B cell (primary cell): ENCODE results near the gene CENPM. TPM values are rescaled to one million over a fixed set of nuclear protein-coding genes. Genes with fewer than 3 reads are reported as not detected.

Source experiments
- ATAC-seq: fragments of 200-7000 bp; cut with Tn5 transposase; one replicate; pipeline ENCODE4 v1.10.0; 2021; ENCODE audit warnings: low read depth, mild to moderate bottlenecking, moderate number of reproducible peaks, moderate library complexity
- CTCF ChIA-PET: fragments of 350-600 bp; sonication (Branson Sonifier 250); formaldehyde crosslinking; loops from one replicate; lab custom pipeline; 2021; ENCODE audit warnings: antibody characterized with exemption, inconsistent platforms; lab: Charles Lee
- POLR2A ChIA-PET: fragments of 350-600 bp; sonication (Branson Sonifier 250); formaldehyde crosslinking; loops from one replicate; lab custom pipeline; 2021; ENCODE audit warnings: antibody characterized with exemption; lab: Charles Lee
- DNase-seq: peaks from one replicate; pipeline ENCODE4 v3.0.0; 2013
- H2AFZ ChIP-seq: 2 replicates; pipeline ENCODE4 v1.6.1; 2012; ENCODE audit warnings: mild to moderate bottlenecking, low read depth, low read length; ENCODE audit not compliant: insufficient read depth, poor library complexity, severe bottlenecking
- H3K27ac ChIP-seq, 2 donors: 1 replicate in 1 of 2; 2 replicates in 1 of 2; pipeline ENCODE4 v1.5.1; 2012 to 2013; ENCODE audit warnings: low read length in 2 of 2, mild to moderate bottlenecking in 2 of 2, moderate library complexity in 1 of 2
- H3K27me3 ChIP-seq, 4 experiments: fragments of 200-600 bp in 1 of 4; sonication (generic) in 1 of 4; replicated peaks in 1 of 4; 1 replicate in 2 of 4; 2 replicates in 2 of 4; pipeline versions ENCODE4 v1.6.1 to v1.7.0; 2013 to 2016; ENCODE audit warnings: low read length in 3 of 4, mild to moderate bottlenecking in 2 of 4, mixed read lengths in 1 of 4, moderate library complexity in 1 of 4; ENCODE audit not compliant: insufficient read depth in 4 of 4, control insufficient read depth in 3 of 4; ENCODE audit errors: control extremely low read depth in 1 of 4
- H3K36me3 ChIP-seq, 2 experiments: replicated peaks in 1 of 2; 1 replicate in 1 of 2; 2 replicates in 1 of 2; pipeline versions ENCODE4 v1.6.1 to v1.7.1; 2013; ENCODE audit warnings: low read length in 1 of 2; ENCODE audit not compliant: insufficient read depth in 2 of 2, control insufficient read depth in 1 of 2; ENCODE audit errors: control extremely low read depth in 1 of 2, extremely low read depth in 1 of 2
- H3K4me1 ChIP-seq, 2 donors: fragments of 200-600 bp in 1 of 2; sonication (generic) in 1 of 2; 1 replicate in 1 of 2; 2 replicates in 1 of 2; pipeline versions ENCODE4 v1.5.1 to v1.6.1; 2013 to 2017; ENCODE audit warnings: low read length in 2 of 2; ENCODE audit not compliant: control insufficient read depth in 2 of 2, insufficient read depth in 2 of 2
- H3K4me2 ChIP-seq: replicated peaks from 2 replicates; pipeline ENCODE3; 2012; ENCODE audit warnings: mild to moderate bottlenecking, low read depth, low read length; ENCODE audit not compliant: poor library complexity, severe bottlenecking
- H3K4me3 ChIP-seq, 5 experiments: fragments of 200-600 bp in 1 of 5; sonication (generic) in 1 of 5; 1 replicate in 3 of 5; 2 replicates in 2 of 5; pipeline versions ENCODE4 v1.5.1 to v1.7.0; 2011 to 2016; ENCODE audit warnings: low read length in 4 of 5, mild to moderate bottlenecking in 4 of 5, low read depth in 2 of 5, control low read depth in 1 of 5, moderate library complexity in 1 of 5; ENCODE audit not compliant: insufficient read depth in 1 of 5; ENCODE audit errors: control extremely low read depth in 1 of 5, extremely low read depth in 1 of 5
- H3K79me2 ChIP-seq: fragments of 200-600 bp; sonication (generic); one replicate; pipeline ENCODE4 v1.6.0; 2016; ENCODE audit warnings: low read length; ENCODE audit not compliant: control insufficient read depth, insufficient read depth
- H3K9ac ChIP-seq: fragments of 200-600 bp; sonication (generic); 2 replicates; pipeline ENCODE4 v1.6.1; 2017; ENCODE audit warnings: mild to moderate bottlenecking, low read length, moderate library complexity
- H3K9me3 ChIP-seq, 3 donors: one replicate each; pipeline versions ENCODE4 v1.6.1 to v1.7.1; 2013; ENCODE audit warnings: low read length in 2 of 3; ENCODE audit not compliant: control insufficient read depth in 2 of 3, insufficient read depth in 1 of 3; ENCODE audit errors: control extremely low read depth in 1 of 3
- H4K20me1 ChIP-seq: 2 replicates; pipeline ENCODE4 v1.6.0; 2012; ENCODE audit warnings: mild to moderate bottlenecking, low read length; ENCODE audit not compliant: insufficient read depth, control insufficient read depth, poor library complexity, severe bottlenecking
- H3K27ac Mint-ChIP-seq: one replicate; pipeline ENCODE4 v1.8.0; 2021; ENCODE audit warnings: mixed read lengths
- H3K27me3 Mint-ChIP-seq: one replicate; pipeline ENCODE4 v1.8.0; 2021; ENCODE audit warnings: mixed read lengths
- H3K4me1 Mint-ChIP-seq: one replicate; pipeline ENCODE4 v1.8.0; 2021; ENCODE audit warnings: mixed read lengths
- H3K4me3 Mint-ChIP-seq: one replicate; pipeline ENCODE4 v1.8.0; 2021; ENCODE audit warnings: mixed read lengths
- H3K9me3 Mint-ChIP-seq: one replicate; pipeline ENCODE4 v1.8.0; 2022; ENCODE audit warnings: mixed read lengths; ENCODE audit not compliant: insufficient read depth
- EZH2 ChIP-seq: IDR thresholded peaks from 2 replicates; pipeline ENCODE4 v1.6.1; 2012; ENCODE audit warnings: borderline replicate concordance, low read depth, mild to moderate bottlenecking, moderate library complexity, low read length; ENCODE audit not compliant: insufficient read depth, poor library complexity, severe bottlenecking
- WGBS: methylation state at CpG from one replicate; pipeline ENCODE4 v1.1.5; 2013; ENCODE audit warnings: missing lambda C conversion rate; ENCODE audit not compliant: insufficient coverage; 5-methylcytosine and 5-hydroxymethylcytosine counted together
- intact Hi-C: fragments of 100-400 bp; cut with micrococcal nuclease; formaldehyde crosslinking; loops from one replicate; pipeline ENCODE4 v1.10.0; 2022
- polyA plus RNA-seq: library from polyadenylated mRNA; depleted of rRNA; stranded (reverse); fragments of >200 nt; gene quantifications from 2 replicates; pipeline ENCODE4 v1.2.3, GENCODE V29; 2012
- total RNA-seq, 2 donors: library from RNA; stranded (reverse); fragments of 120-200 nt in 1 of 2; gene quantifications; 1 replicate in 1 of 2; 2 replicates in 1 of 2; pipeline versions ENCODE4 v1.2.3 to v1.2.4, GENCODE V29; 2013 to 2022
- TF ChIP-seq, protein P1 (sequence below): fragments of 200-600 bp; IDR thresholded peaks from one replicate; pipeline ENCODE4 v1.8.0; 2022; ENCODE audit warnings: antibody characterized with exemption, mild to moderate bottlenecking

Gene CENPM
- total and polyA plus RNA-seq, 2 donors (not counting 1 experiment from before 2014, with no cell fraction given), result 30.7 to 43.8 TPM

DNA sequence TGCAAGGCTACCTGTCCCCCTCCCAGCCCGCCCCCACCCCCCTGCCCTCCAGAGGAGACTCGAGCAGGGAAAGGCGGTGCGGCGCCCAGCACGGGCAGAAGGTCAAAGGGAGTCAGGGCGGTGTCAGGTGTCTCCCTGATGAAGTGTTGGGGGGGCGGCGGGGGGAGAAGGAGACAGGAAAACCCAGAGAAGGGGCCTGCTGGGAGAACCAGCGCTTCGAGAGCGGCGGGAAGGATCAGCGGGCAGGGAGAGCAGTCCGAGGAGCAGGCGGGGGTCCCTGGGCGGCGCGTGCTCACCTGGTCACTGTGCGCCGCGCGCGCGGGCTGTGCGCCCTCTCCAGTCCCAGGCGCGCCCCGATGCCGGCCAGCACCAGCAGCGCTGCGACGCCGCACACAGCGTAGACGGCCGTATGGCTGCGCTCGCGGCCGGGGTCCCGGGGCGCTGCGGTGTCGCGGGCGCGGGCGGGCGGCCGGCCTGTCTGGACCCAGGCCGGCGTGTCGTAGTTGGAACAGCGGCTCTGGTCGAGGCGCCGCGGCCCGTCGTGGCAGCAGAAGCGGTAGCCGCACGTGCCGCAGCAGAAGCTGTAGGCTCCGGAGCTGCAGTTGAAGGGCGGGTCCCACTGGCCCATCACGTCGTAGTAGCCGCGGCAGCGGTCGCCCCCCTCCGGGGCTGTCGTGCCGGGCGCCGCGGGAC is 33.0 kb downstream of the CENPM start:
- CTCF ChIA-PET, result interaction anchor here (0.6 to 3.9 kb wide), 3 partner anchors 26 to 216 kb away, joined by 3 to 22 read pairs (median 3); partner anchors contain the start of gene SREBF2
- Histone ChIP-seq H3K4me2 (peak overlapping the region; percentile 90), H3K4me1 (peaks cover 74 to 77% of the 10 kb centered on the region in 2 donors), H4K20me1 (peaks cover 49% of the 10 kb centered on the region), H3K79me2 (peaks cover 34% of the 10 kb centered on the region), H3K36me3 (no peaks in the 10 kb centered on the region), H3K27me3 (peaks cover 0 to 48% (median 23%) of the 10 kb centered on the region in 4 experiments), H3K9ac (peak overlapping the region; percentile 47), H3K27ac (no peak overlapping the region), H2AFZ (no peak overlapping the region), H3K9me3 (peaks cover 0 to 5% (median 0%) of the 10 kb centered on the region in 3 donors), H3K4me3 (peak overlapping the region in 3 of 5 experiments; percentile 30 to 64 (median 47))
- no peak overlapping the region for H3K27ac Mint-ChIP-seq
- H3K4me3 Mint-ChIP-seq, result peak overlapping the region; percentile 65
- ATAC-seq (no peak), DNase-seq (peak; percentile 73)
- H3K9me3 Mint-ChIP-seq, result no peaks in the 10 kb centered on the region
- intact Hi-C loops, result no loop called here
- H3K27me3 Mint-ChIP-seq, result peaks cover 9% of the 10 kb centered on the region
- H3K4me1 Mint-ChIP-seq, result peaks cover 67% of the 10 kb centered on the region
- peak; percentile 82 for TF ChIP-seq EZH2
- TF ChIP-seq, protein P1, sequence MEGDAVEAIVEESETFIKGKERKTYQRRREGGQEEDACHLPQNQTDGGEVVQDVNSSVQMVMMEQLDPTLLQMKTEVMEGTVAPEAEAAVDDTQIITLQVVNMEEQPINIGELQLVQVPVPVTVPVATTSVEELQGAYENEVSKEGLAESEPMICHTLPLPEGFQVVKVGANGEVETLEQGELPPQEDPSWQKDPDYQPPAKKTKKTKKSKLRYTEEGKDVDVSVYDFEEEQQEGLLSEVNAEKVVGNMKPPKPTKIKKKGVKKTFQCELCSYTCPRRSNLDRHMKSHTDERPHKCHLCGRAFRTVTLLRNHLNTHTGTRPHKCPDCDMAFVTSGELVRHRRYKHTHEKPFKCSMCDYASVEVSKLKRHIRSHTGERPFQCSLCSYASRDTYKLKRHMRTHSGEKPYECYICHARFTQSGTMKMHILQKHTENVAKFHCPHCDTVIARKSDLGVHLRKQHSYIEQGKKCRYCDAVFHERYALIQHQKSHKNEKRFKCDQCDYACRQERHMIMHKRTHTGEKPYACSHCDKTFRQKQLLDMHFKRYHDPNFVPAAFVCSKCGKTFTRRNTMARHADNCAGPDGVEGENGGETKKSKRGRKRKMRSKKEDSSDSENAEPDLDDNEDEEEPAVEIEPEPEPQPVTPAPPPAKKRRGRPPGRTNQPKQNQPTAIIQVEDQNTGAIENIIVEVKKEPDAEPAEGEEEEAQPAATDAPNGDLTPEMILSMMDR, result no peak
- WGBS, result 6% methylated on average over 72 of the region's 79 CpGs
- POLR2A ChIA-PET, result interaction anchor here (0.6 to 16.8 kb wide), 6 partner anchors 11 to 116 kb away, joined by 3 to 960 read pairs (median 8); no protein-coding TSS in a partner anchor
